Mucosa of stomach (tissue), 1 donor: ENCODE data around the gene MYG1.
"Not testable (repeated sequence)": the region's sequence is repeated elsewhere in the genome, so short reads cannot be mapped to it uniquely, and the experiment has no call there.

Source experiments
- H3K27me3 ChIP-seq: one replicate; pipeline ENCODE4 v1.7.0; 2013; ENCODE audit warnings: mild to moderate bottlenecking, low read length; ENCODE audit not compliant: control insufficient read depth, insufficient read depth
- H3K36me3 ChIP-seq: one replicate; pipeline ENCODE4 v1.7.0; 2013; ENCODE audit warnings: low read length; ENCODE audit not compliant: control insufficient read depth, insufficient read depth
- H3K4me1 ChIP-seq: one replicate; pipeline ENCODE4 v1.7.0; 2013; ENCODE audit warnings: mild to moderate bottlenecking, low read length; ENCODE audit not compliant: control insufficient read depth, insufficient read depth
- H3K4me3 ChIP-seq: one replicate; pipeline ENCODE4 v1.7.0; 2013; ENCODE audit warnings: low read length
- H3K9ac ChIP-seq: one replicate; pipeline ENCODE4 v1.7.0; 2013; ENCODE audit warnings: mild to moderate bottlenecking, low read length, moderate library complexity
- H3K9me3 ChIP-seq: one replicate; pipeline ENCODE4 v1.7.0; 2013; ENCODE audit warnings: mild to moderate bottlenecking, low read length, moderate library complexity; ENCODE audit not compliant: control insufficient read depth
- donor health status: Pancreatic carcinoma.

Gene MYG1

GRCh38 chr12:53320352-53321195 is 21.1 kb downstream of the MYG1 start:
- Histone ChIP-seq H3K27me3 (peaks cover 3% of the 10 kb centered on the region), H3K4me3 (peak overlapping the region; percentile 98), H3K36me3 (no peaks in the 10 kb centered on the region), H3K9ac (peak overlapping the region; percentile 67), H3K9me3 (no peaks in the 10 kb centered on the region), H3K4me1 (peaks cover 28% of the 10 kb centered on the region)

DNA sequence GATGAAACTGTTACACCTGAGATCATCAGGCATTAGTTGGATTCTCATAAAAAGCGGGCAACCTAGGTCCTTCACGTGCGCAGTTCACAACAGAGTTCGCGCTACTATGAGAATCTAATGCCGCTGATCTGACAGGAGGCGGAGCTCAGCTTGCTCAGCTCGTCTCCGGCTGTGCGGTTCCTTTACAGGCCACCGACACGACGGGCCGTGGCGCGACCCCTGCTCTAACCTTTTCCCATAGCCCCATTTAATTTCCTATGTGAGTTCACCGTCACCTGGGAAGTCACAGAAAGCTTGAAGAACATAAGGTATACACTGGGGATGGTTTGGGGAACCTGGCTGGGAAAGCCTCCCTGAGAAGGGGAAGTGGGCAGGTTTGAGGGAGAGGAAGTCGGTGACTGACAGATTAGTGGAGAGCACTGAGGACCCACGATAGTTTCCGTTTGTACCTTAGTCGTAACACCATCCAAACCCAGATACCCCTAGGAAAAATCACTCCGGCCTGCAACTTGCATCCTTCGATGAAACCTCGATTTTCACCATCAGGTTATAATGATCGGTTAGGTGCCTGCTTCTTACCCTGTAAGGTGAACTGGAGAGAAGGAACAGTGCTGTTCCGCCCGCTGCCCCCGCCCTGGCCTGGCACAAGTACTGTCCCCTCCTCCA is 24.8 kb downstream of the MYG1 start:
- H3K9me3 ChIP-seq, result no peaks in the 10 kb centered on the region
- no peaks in the 10 kb centered on the region for H3K36me3 ChIP-seq
- H3K4me3 ChIP-seq, result peak overlapping the region; percentile 27
- H3K27me3 ChIP-seq, result peaks cover 11% of the 10 kb centered on the region
- peak overlapping the region; percentile 67 for H3K9ac ChIP-seq
- peaks cover 34% of the 10 kb centered on the region for H3K4me1 ChIP-seq

DNA sequence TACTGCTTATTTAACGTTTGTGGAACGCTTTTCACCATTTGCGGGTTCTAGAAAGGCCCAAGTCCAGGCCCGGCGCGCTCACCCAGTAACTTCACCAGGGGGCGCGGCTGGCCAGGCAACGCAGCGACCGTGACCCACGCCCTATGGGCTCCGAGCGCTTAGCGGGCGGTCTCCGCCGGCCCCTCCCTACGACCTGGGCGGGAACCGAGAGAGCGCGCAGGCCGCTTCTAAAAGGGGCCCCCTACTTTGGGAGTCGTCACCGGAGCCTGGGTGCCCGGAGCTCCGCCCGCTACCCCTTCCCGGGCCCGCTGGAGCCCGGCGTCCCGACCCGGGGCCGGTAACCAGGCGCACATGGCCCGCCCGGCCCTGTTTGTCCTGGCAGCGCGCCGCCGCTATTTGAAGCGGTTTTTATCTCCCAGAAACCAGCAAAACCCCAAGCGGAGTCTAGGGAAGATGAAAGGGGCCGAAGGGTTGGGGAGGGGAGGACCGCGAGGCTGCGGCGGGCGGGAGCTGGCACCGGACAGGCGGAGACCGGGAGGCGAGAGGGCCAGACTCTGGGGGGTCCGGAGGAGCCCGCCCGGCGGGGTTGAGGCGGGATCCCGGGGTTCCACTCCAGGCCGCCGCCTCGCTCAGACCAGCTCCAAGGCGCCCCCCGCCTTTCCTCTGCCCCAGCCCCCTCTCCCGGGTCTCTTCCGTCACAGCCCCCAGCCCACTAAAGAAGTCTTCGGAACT is 25.4 kb downstream of the MYG1 start:
- H3K4me3 ChIP-seq, result peak overlapping the region; percentile 27

DNA sequence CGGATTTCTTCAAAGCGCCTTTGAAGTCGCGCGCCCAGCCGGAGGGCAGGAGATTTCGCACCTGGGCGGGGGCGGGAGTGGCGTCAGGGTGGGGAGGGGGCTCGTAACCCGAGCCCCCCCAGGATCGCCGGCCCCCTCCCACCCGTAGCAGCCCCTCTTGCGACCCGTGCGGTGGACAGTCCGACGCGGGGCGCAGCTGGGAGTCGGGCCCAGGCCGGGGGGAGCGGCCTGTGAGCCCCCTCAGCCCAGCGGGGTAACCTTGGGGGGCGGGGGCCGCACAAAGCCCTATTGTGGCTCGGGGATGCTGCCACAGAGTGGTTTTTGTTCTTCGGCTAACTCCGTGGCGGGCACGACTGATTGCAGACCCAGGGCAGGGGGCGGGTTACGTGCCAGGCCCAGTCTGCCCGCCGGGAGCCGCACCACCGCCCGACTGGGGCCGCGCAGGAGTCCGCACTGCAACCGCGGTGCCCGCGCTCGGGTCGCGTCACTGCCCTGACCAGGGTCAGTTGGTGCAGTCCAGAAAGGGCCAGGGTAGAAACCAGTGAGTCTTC is 26.1 kb downstream of the MYG1 start:
- peaks cover 27% of the 10 kb centered on the region for H3K4me1 ChIP-seq
- H3K9ac ChIP-seq, result peak overlapping the region; percentile 67
- H3K9me3 ChIP-seq, result no peaks in the 10 kb centered on the region

More for the DNA sequence above, 25.4 kb downstream of the MYG1 start:
- no peaks in the 10 kb centered on the region for H3K9me3 ChIP-seq
- H3K9ac ChIP-seq, result peak overlapping the region; percentile 67
- H3K27me3 ChIP-seq, result peaks cover 11% of the 10 kb centered on the region
- no peaks in the 10 kb centered on the region for H3K36me3 ChIP-seq
- H3K4me1 ChIP-seq, result peaks cover 34% of the 10 kb centered on the region

DNA sequence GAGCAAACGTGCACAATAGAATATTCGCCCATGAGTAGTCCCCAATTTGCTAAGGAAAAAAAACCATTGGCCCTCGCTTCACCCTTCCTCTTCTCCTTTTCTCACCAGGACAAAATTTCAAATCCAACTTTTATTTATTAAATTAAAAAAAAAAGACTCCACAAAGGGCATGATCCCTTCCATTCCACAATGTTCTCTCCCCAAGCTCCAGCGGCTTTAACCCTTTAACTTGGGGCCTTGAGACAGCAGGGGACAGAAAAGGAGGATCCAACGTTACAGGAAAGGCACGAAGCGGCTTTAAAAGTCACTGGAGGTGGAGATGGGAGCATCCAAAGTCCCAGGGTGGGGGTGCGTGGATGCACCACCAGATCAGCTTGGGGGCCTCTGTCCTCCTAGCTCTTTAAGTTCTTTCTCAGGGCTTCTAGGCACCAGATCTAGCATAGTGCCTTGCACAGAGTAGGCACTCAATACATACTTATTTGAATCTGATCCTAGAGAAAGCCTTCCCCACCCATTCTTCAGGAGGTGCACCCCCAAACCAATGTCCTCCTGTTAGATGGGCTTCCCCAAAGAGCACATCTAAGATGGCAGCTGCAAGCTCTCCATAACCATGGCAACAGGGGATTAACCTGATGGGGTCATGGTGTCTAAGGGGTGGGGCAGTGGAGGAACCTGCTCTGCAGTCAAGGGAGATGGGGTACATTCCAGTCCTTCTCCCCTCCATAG is 27.1 kb downstream of the MYG1 start:
- Histone ChIP-seq H3K4me1 (peaks cover 23% of the 10 kb centered on the region), H3K9ac (no peak overlapping the region), H3K27me3 (peaks cover 11% of the 10 kb centered on the region), H3K9me3 (no peaks in the 10 kb centered on the region), H3K4me3 (no peak overlapping the region), H3K36me3 (no peaks in the 10 kb centered on the region)

More for the DNA sequence above, 26.1 kb downstream of the MYG1 start:
- Histone ChIP-seq H3K36me3 (no peaks in the 10 kb centered on the region), H3K4me3 (peak overlapping the region; percentile 27), H3K27me3 (peaks cover 11% of the 10 kb centered on the region)

DNA sequence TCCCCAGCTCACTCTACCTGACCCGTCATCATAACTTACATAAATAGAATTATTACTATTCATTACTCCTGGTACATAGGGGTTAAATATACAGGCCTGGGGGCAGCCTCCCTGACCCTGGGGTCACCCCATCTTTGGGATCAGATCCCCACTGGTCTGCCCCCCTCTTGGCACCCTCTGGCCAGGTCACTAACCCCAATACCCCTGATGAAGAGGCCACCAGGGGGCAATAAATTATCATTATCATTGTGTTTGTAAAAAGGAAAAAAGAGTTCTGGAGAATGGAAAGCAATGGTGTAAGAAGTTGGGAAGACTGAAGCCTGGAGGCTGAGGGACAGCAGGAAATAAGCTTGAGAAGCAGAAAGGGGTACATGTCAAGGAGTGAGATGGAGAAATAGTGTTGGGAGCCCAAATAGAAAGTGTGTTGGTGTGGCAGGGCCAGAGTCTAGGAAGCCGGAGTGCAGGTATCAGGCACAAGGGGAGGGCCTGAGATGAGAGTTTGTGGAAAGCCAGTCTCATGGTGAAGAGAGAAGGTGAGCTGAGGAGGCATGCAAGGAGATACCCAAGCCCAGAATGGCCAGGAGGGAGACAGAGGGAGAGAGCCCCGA is 28.0 kb downstream of the MYG1 start:
- Histone ChIP-seq H3K27me3 (peaks cover 11% of the 10 kb centered on the region), H3K4me3 (no peak overlapping the region), H3K9ac (no peak overlapping the region), H3K9me3 (no peaks in the 10 kb centered on the region), H3K36me3 (no peaks in the 10 kb centered on the region), H3K4me1 (peaks cover 18% of the 10 kb centered on the region)

DNA sequence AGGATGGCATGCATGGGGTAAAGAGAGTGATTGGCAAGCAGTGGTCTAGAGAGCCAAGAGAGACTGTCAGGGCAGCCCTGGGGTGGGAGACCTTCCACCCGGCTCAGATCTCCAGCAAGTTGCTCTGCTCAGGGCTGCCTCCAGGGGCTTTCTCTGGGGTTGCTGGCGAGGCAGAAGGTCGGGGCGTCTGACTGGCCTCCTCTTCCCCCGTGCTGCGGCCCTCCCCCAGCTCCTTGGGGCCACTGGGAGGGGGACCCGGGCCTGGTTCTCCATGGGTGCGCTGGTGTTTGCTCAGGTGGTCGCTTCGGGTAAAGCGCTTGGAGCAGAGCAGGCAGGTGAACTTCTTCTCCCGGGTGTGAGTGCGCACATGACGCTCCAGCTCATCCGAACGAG is 28.5 kb downstream of the MYG1 start:
- Histone ChIP-seq H3K4me3 (no peak overlapping the region), H3K36me3 (no peaks in the 10 kb centered on the region), H3K9ac (no peak overlapping the region), H3K9me3 (no peaks in the 10 kb centered on the region), H3K4me1 (peaks cover 18% of the 10 kb centered on the region), H3K27me3 (peaks cover 15% of the 10 kb centered on the region)

- H3K27me3 ChIP-seq, result peaks cover 20% of the 10 kb centered on the region
- no peak overlapping the region for H3K9ac ChIP-seq
- no peak overlapping the region for H3K4me3 ChIP-seq
- H3K4me1 ChIP-seq, result peaks cover 6% of the 10 kb centered on the region
- H3K36me3 ChIP-seq, result no peaks in the 10 kb centered on the region
- H3K9me3 ChIP-seq, result no peaks in the 10 kb centered on the region
Observed at GRCh38 chr12:53330671-53331070, 31.2 kb downstream of the MYG1 start.

- H3K9ac ChIP-seq, H3K36me3 ChIP-seq, H3K4me1 ChIP-seq, H3K9me3 ChIP-seq, H3K4me3 ChIP-seq: not testable (repeated sequence)
- H3K27me3 ChIP-seq, result peaks cover 21% of the 10 kb centered on the region
Observed at GRCh38 chr12:53332339-53332738, 32.8 kb downstream of the MYG1 start.

DNA sequence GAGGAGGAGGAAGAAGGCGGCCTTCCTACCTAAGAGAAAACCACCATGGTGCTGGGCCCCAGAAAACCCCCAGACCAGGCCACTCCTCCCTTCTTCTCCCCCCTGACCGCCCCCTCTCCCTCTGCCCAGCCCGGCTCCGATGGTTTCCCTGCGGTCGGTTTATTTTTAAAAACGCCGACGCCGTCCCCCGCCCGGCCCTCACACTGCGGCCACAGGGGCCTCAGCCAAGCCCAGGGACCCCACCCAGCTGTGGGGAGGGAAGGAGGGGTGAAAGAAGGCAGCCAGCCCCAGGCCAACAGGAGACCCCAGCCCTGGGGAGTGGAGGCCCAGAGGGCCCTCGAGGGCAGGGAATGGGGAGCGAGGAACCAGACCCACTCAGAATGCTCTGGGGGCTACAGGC is 33.2 kb downstream of the MYG1 start:
- Histone ChIP-seq H3K9ac (no peak overlapping the region), H3K27me3 (peaks cover 21% of the 10 kb centered on the region), H3K36me3 (no peaks in the 10 kb centered on the region), H3K9me3 (no peaks in the 10 kb centered on the region), H3K4me1 (no peaks in the 10 kb centered on the region), H3K4me3 (no peak overlapping the region)

- Histone ChIP-seq H3K36me3 (no peaks in the 10 kb centered on the region), H3K4me1 (no peaks in the 10 kb centered on the region), H3K9ac (no peak overlapping the region), H3K4me3 (no peak overlapping the region), H3K9me3 (no peaks in the 10 kb centered on the region), H3K27me3 (peaks cover 23% of the 10 kb centered on the region)
Observed at GRCh38 chr12:53333289-53333688, 33.8 kb downstream of the MYG1 start.
